GM23338 (cell line): ENCODE results near the gene SP2. TPM values are rescaled to one million over a fixed set of nuclear protein-coding genes. Genes with fewer than 3 reads are reported as not detected.
A peak's percentile ranks its signal among the peaks of the same experiment; 100 is the strongest.

ENCODE experiments used
- ATAC-seq: fragments of 200-7000 bp; cut with Tn5 transposase; 3 replicates; pipeline ENCODE4 v1.9.1; 2020
- DNase-seq: peaks from one replicate; pipeline ENCODE4 v3.0.0-alpha.2; 2015; ENCODE audit warnings: low spot score
- H2AFZ ChIP-seq: fragments of 200-600 bp; sonication (generic); 2 replicates; pipeline ENCODE4 v1.8.0; 2016; ENCODE audit warnings: antibody characterized with exemption, mild to moderate bottlenecking, moderate library complexity
- H3F3A ChIP-seq: fragments of 200-600 bp; sonication (generic); replicated peaks from 2 replicates; pipeline ENCODE4 v1.8.0; 2017; ENCODE audit warnings: antibody characterized with exemption, mixed run types, low read depth
- H3K27ac ChIP-seq: fragments of 200-600 bp; sonication (generic); 2 replicates; pipeline ENCODE4 v1.6.1; 2016; ENCODE audit warnings: low read depth
- H3K27me3 ChIP-seq: fragments of 200-600 bp; sonication (generic); 2 replicates; pipeline ENCODE4 v1.8.0; 2016; ENCODE audit warnings: mild to moderate bottlenecking, mixed run types, moderate library complexity; ENCODE audit not compliant: insufficient read depth
- H3K36me3 ChIP-seq: fragments of 200-600 bp; sonication (generic); 2 replicates; pipeline ENCODE4 v1.8.0; 2016; ENCODE audit warnings: mild to moderate bottlenecking; ENCODE audit not compliant: insufficient read depth
- H3K4me1 ChIP-seq: fragments of 200-600 bp; sonication (generic); 2 replicates; pipeline ENCODE4 v1.8.0; 2016; ENCODE audit warnings: mild to moderate bottlenecking, moderate library complexity; ENCODE audit not compliant: insufficient read depth
- H3K4me2 ChIP-seq: fragments of 200-600 bp; sonication (generic); 2 replicates; pipeline ENCODE4 v1.7.1; 2017; ENCODE audit warnings: mixed run types
- H3K4me3 ChIP-seq: fragments of 200-600 bp; sonication (generic); 2 replicates; pipeline ENCODE4 v1.6.1; 2016; ENCODE audit warnings: mixed run types
- H3K79me2 ChIP-seq: fragments of 200-600 bp; sonication (generic); replicated peaks from 2 replicates; pipeline ENCODE4 v1.8.0; 2017; ENCODE audit warnings: mild to moderate bottlenecking; ENCODE audit not compliant: insufficient read depth
- H3K9me2 ChIP-seq: fragments of 200-600 bp; sonication (generic); 2 replicates; pipeline ENCODE4 v1.8.0; 2017; ENCODE audit not compliant: insufficient read depth
- H4K20me1 ChIP-seq: fragments of 200-600 bp; sonication (generic); replicated peaks from 2 replicates; pipeline ENCODE4 v1.8.0; 2017; ENCODE audit warnings: mild to moderate bottlenecking; ENCODE audit not compliant: insufficient read depth
- H3K27ac Mint-ChIP-seq: 2 replicates; pipeline ENCODE4 v1.8.0; 2020; ENCODE audit warnings: inconsistent platforms, mild to moderate bottlenecking, moderate library complexity, mixed read lengths
- H3K27me3 Mint-ChIP-seq: 3 replicates; pipeline ENCODE4 v1.8.0; 2022; ENCODE audit warnings: low read depth, mild to moderate bottlenecking, moderate library complexity, mixed read lengths, inconsistent platforms; ENCODE audit not compliant: insufficient read depth, poor library complexity
- H3K36me3 Mint-ChIP-seq: 3 replicates; pipeline ENCODE4 v1.8.0; 2021; ENCODE audit warnings: low read depth, mild to moderate bottlenecking, inconsistent platforms, moderate library complexity, mixed read lengths
- H3K4me1 Mint-ChIP-seq: 3 replicates; pipeline ENCODE4 v1.8.0; 2020; ENCODE audit warnings: mild to moderate bottlenecking, inconsistent platforms, mixed read lengths
- H3K4me3 Mint-ChIP-seq: 3 replicates; pipeline ENCODE4 v1.8.0; 2021; ENCODE audit warnings: moderate library complexity, mild to moderate bottlenecking, inconsistent platforms, mixed read lengths
- H3K9me3 Mint-ChIP-seq: 3 replicates; pipeline ENCODE4 v1.8.0; 2020; ENCODE audit warnings: moderate library complexity, mild to moderate bottlenecking, inconsistent platforms, mixed read lengths
- CREB1 ChIP-seq: fragments of 250-450 bp; sonication (Bioruptor Pico); IDR thresholded peaks from 2 replicates; pipeline ENCODE4 v1.5.0; 2020; ENCODE audit warnings: low read depth, mild to moderate bottlenecking, moderate library complexity
- CTCF ChIP-seq, 2 experiments: fragments of 200-600 bp in 1 of 2; sonication (generic) in 1 of 2; conservative IDR thresholded peaks; 2 replicates each; pipeline versions ENCODE4 v1.5.1 to v1.6.1; 2016 to 2017; ENCODE audit warnings: antibody characterized with exemption in 2 of 2, low read depth in 2 of 2, mild to moderate bottlenecking in 2 of 2, moderate library complexity in 1 of 2
- EZH2 ChIP-seq: fragments of 200-600 bp; sonication (generic); IDR thresholded peaks from one replicate; pipeline ENCODE4 v1.8.0; 2017; ENCODE audit warnings: antibody characterized with exemption, mild to moderate bottlenecking, low read depth; ENCODE audit not compliant: unreplicated experiment
- EZH2phosphoT487 ChIP-seq: fragments of 200-600 bp; sonication (generic); IDR thresholded peaks from one replicate; pipeline ENCODE4 v1.8.1; 2018; ENCODE audit warnings: antibody characterized with exemption; ENCODE audit not compliant: unreplicated experiment
- JUNB ChIP-seq: IDR thresholded peaks from one replicate; pipeline ENCODE4 v1.6.1; 2016; ENCODE audit warnings: antibody characterized with exemption; ENCODE audit not compliant: unreplicated experiment
- NANOG ChIP-seq: IDR thresholded peaks from 2 replicates; pipeline ENCODE4 v1.6.1; 2016; ENCODE audit warnings: antibody characterized with exemption, borderline replicate concordance
- POLR2AphosphoS5 ChIP-seq: IDR thresholded peaks from 2 replicates; pipeline ENCODE4 v1.6.1; 2016; ENCODE audit warnings: antibody characterized with exemption, low read depth
- REST ChIP-seq: IDR thresholded peaks from one replicate; pipeline ENCODE4 v1.6.1; 2018; ENCODE audit warnings: antibody characterized with exemption; ENCODE audit not compliant: unreplicated experiment
- STAT1 ChIP-seq: IDR thresholded peaks from one replicate; pipeline ENCODE4 v1.6.1; 2016; ENCODE audit warnings: antibody characterized with exemption; ENCODE audit not compliant: unreplicated experiment
- ZNF114 ChIP-seq: fragments of 250-450 bp; sonication (Bioruptor Pico); IDR thresholded peaks from 2 replicates; pipeline ENCODE4 v1.5.0; 2020; ENCODE audit warnings: mild to moderate bottlenecking, moderate library complexity
- ZNF331 ChIP-seq: fragments of 250-450 bp; sonication (Bioruptor Pico); IDR thresholded peaks from 2 replicates; pipeline ENCODE4 v1.5.0; 2020; ENCODE audit warnings: low read depth, mild to moderate bottlenecking, moderate library complexity
- ZNF462 ChIP-seq: fragments of 250-450 bp; sonication (Bioruptor Pico); IDR thresholded peaks from 2 replicates; pipeline ENCODE4 v1.5.0; 2020; ENCODE audit warnings: mild to moderate bottlenecking, moderate library complexity
- polyA plus RNA-seq: library from polyadenylated mRNA; unstranded; fragments of >200 nt; fragmentation: Nextera tagmentation; extraction: Ambion mirVana; gene quantifications from 2 replicates; pipeline ENCODE4 v1.2.1, GENCODE V29; 2016
- total RNA-seq: library from RNA; depleted of rRNA; stranded (reverse); fragments of >200 nt; shearing (Covaris generic); gene quantifications from 2 replicates; pipeline ENCODE4 v1.2.3, GENCODE V29; 2014
- TF ChIP-seq, protein P1 (sequence below): IDR thresholded peaks from 2 replicates; pipeline ENCODE4 v1.6.1; 2016; ENCODE audit warnings: antibody characterized with exemption

The SP2 gene
- total and polyA plus RNA-seq, 2 experiments from 2014 or later: 6.0 to 12.9 TPM

DNA sequence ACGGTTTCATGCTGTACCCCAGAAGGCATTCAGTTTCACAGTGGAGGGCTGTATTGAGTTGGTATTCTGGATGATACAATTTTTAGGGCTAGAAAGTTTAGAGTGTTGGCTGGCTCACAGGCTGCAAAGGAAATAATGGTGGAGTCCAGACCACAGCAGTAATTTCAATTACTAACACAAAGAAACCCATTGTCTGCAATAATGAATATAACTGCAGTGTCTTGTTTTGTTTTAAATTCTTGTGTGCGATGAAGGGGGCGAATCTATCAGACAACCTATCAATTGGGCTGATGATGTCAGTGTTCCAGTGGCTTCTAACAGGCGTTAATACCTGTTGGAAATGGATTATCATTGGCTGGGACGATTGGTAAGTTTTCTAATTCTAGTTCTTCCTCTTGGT, 1.5 kb downstream of the SP2 start:
- peak overlapping the region; percentile 97 for H3K4me3 ChIP-seq
- no peak overlapping the region for H3K27ac ChIP-seq
- no peak for DNase-seq
- Mint-ChIP-seq H3K4me1 (peaks cover 51% of the 10 kb centered on the region), H3K27me3 (peaks cover 15% of the 10 kb centered on the region), H3K9me3 (no peaks in the 10 kb centered on the region; the same call in 2 of the 3 replicates), H3K36me3 (peaks cover 3% of the 10 kb centered on the region), H3K27ac (no peak overlapping the region), H3K4me3 (peak overlapping the region; percentile 88; the same call in 2 of the 3 replicates)
- H3K4me1 ChIP-seq: peaks cover 38% of the 10 kb centered on the region
- peak overlapping the region; percentile 95 for H3K4me2 ChIP-seq
- no peaks in the 10 kb centered on the region for H4K20me1 ChIP-seq
- ATAC-seq: no peak
- peaks cover 23% of the 10 kb centered on the region for H3K79me2 ChIP-seq
- TF ChIP-seq, protein P1, sequence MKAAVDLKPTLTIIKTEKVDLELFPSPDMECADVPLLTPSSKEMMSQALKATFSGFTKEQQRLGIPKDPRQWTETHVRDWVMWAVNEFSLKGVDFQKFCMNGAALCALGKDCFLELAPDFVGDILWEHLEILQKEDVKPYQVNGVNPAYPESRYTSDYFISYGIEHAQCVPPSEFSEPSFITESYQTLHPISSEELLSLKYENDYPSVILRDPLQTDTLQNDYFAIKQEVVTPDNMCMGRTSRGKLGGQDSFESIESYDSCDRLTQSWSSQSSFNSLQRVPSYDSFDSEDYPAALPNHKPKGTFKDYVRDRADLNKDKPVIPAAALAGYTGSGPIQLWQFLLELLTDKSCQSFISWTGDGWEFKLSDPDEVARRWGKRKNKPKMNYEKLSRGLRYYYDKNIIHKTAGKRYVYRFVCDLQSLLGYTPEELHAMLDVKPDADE: no peak
- TF ChIP-seq JUNB (no peak), CTCF (conservative IDR thresholded peaks at IDR 0.05; ENCODE audit: low read depth in 2 of 2) (no peak), REST (no peak), EZH2phosphoT487 (no peak), ZNF462 (CRISPR knock-in tag) (no peak), POLR2AphosphoS5 (no peak), CREB1 (CRISPR knock-in tag) (no peak), NANOG (no peak), ZNF331 (no peak), ZNF114 (no peak), STAT1 (no peak), EZH2 (no peak)
- H3F3A ChIP-seq: no peaks in the 10 kb centered on the region; the same call in 1 of the 2 replicates
- no peak overlapping the region for H2AFZ ChIP-seq
- H3K36me3 ChIP-seq: no peaks in the 10 kb centered on the region
- H3K9me2 ChIP-seq: no peaks in the 10 kb centered on the region
- H3K27me3 ChIP-seq: no peaks in the 10 kb centered on the region
